ENCODE results near the gene FHL5. TPM values are rescaled to one million over a fixed set of nuclear protein-coding genes. Genes with fewer than 3 reads are reported as not detected.

Gene FHL5
- total RNA-seq, 1 experiment from 2014 or later = not detected

DNA sequence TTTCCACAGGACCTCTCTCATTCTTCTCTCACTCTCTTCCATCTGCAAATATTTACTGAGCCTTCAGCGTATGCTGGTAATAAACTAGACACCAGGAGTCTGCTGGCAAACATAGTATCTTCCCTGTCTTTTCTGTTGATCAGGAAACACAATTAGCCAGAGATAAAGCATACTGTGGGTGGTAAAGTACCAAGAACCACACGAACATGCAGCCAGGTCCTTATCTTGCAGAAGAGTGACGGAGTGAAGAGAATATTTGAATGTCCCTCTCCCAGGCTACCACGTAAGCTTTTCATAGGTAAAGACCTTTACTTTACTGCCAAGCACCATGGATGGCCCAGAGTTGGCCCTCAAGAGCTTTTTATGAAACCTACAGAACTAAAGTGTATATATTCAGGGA lies 13.3 kb downstream of the FHL5 start:
- H2BK12ac ChIP-seq (ENCODE audit: insufficient read length, low read depth, low read length) = no peak overlapping the region
- WGBS (ENCODE audit: extremely low coverage, insufficient read length, low lambda C conversion rate) = no CpG with 5 or more reads among the region's 4 CpGs

More for the DNA sequence above, 13.3 kb downstream of the FHL5 start:
- H3K23me2 ChIP-seq (ENCODE audit: insufficient read length, low read depth, low read length, poor library complexity, severe bottlenecking) = no peaks in the 10 kb centered on the region
- no peak overlapping the region for H3K23ac ChIP-seq (ENCODE audit: insufficient read length, low read depth, low read length)
- H3K79me1 ChIP-seq (ENCODE audit: insufficient read depth, low read depth, low read length, poor library complexity, severe bottlenecking) = no peaks in the 10 kb centered on the region
- H3K27me3 ChIP-seq (ENCODE audit: insufficient read depth, low read length) = no peaks in the 10 kb centered on the region
- no peak overlapping the region; a peak in 1 of 7 replicates for H3K27ac Mint-ChIP-seq
- no peak overlapping the region for H2AFZ ChIP-seq (ENCODE audit: low read length)
- H3K36me3 Mint-ChIP-seq (ENCODE audit: insufficient read depth in 1 of 3, low read depth in 3 of 3) = peaks cover 0 to 1% (median 0%) of the 10 kb centered on the region in 3 experiments; a peak in 2 of 7 replicates
- no peak overlapping the region for H4K8ac ChIP-seq (replicated peaks; ENCODE audit: insufficient read length, low read depth, low read length)
- no peaks in the 10 kb centered on the region for H3K4me1 Mint-ChIP-seq
- no peaks in the 10 kb centered on the region for H3K79me2 ChIP-seq (ENCODE audit: insufficient read depth, low read length)
- H4K20me1 ChIP-seq (ENCODE audit: control insufficient read depth, insufficient read depth, insufficient read length) = no peaks in the 10 kb centered on the region
- no peak overlapping the region for H3T11ph ChIP-seq (ENCODE audit: low read length)
- H3K4me1 ChIP-seq (ENCODE audit: insufficient read depth, low read length) = no peaks in the 10 kb centered on the region
- no peak overlapping the region for H2BK5ac ChIP-seq (ENCODE audit: insufficient read length, low read length)
- H3K27ac ChIP-seq (ENCODE audit: insufficient read length, low read depth, low read length) = no peak overlapping the region
- TF ChIP-seq, protein P1, sequence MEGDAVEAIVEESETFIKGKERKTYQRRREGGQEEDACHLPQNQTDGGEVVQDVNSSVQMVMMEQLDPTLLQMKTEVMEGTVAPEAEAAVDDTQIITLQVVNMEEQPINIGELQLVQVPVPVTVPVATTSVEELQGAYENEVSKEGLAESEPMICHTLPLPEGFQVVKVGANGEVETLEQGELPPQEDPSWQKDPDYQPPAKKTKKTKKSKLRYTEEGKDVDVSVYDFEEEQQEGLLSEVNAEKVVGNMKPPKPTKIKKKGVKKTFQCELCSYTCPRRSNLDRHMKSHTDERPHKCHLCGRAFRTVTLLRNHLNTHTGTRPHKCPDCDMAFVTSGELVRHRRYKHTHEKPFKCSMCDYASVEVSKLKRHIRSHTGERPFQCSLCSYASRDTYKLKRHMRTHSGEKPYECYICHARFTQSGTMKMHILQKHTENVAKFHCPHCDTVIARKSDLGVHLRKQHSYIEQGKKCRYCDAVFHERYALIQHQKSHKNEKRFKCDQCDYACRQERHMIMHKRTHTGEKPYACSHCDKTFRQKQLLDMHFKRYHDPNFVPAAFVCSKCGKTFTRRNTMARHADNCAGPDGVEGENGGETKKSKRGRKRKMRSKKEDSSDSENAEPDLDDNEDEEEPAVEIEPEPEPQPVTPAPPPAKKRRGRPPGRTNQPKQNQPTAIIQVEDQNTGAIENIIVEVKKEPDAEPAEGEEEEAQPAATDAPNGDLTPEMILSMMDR (conservative IDR thresholded peaks at IDR 0.05) = no peak
- H2BK20ac ChIP-seq (ENCODE audit: low read depth, low read length, poor library complexity, severe bottlenecking) = no peak overlapping the region
- H3K9me3 Mint-ChIP-seq = peaks cover 0 to 4% of the 10 kb centered on the region in 2 experiments; a peak in 4 of 5 replicates
- no peaks in the 10 kb centered on the region for H3K27me3 Mint-ChIP-seq (ENCODE audit: low read depth)
- H3K56ac ChIP-seq (ENCODE audit: insufficient read length, low read depth, low read length) = no peak overlapping the region
- H3K4me2 ChIP-seq (ENCODE audit: insufficient read depth, insufficient read length, low read length) = no peak overlapping the region
- no peak overlapping the region for H2BK120ac ChIP-seq (ENCODE audit: low read depth, low read length, poor library complexity, severe bottlenecking)
- H4K91ac ChIP-seq (ENCODE audit: insufficient read length, low read depth, low read length) = no peak overlapping the region
- H4K5ac ChIP-seq (ENCODE audit: insufficient read length, low read depth, low read length) = no peak overlapping the region
- no peak overlapping the region for H3K9ac ChIP-seq (ENCODE audit: extremely low read depth, insufficient read length, low read length)
- no peak overlapping the region for H2AK5ac ChIP-seq (ENCODE audit: insufficient read length, low read length)
- DNase-seq = no peak
- no peak overlapping the region for H3K4me3 Mint-ChIP-seq
- no peaks in the 10 kb centered on the region for H3K9me3 ChIP-seq (ENCODE audit: control insufficient read depth, low read depth, low read length)
- no peak overlapping the region for H3K18ac ChIP-seq (ENCODE audit: insufficient read length, low read depth, low read length)
- no peak overlapping the region for H3K4ac ChIP-seq (ENCODE audit: low read depth, low read length)
- no peak overlapping the region for H2BK15ac ChIP-seq (ENCODE audit: low read depth, low read length)
- H3K14ac ChIP-seq (ENCODE audit: insufficient read depth, low read length) = no peak overlapping the region

All from H9 (cell line).